ENCODE measurements around the gene CDC14C.

The CDC14C gene

DNA sequence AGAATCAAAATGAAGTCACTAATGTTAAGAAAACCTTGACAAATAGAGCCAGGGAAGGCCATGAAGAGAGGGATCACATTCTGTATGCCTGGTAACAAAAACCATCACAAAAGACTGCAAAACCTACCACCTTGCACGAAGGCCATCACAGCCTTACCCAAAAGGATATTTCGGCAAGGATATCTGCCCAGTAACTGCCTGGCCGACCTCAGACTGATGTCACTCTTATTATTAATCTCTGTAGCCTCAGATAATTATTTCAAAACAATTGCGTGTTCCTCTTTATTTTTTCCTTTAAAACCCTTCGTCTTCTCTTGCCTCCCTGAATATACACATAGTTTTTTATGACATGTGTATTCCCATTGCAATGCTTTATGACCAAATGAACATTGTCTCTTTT, 52.5 kb downstream of the CDC14C start:
- DNase-seq, result no peak
